GM15510 (cell line): ENCODE measurements around the gene GON4L.

ENCODE experiments used
- POLR2A ChIP-seq: IDR thresholded peaks from 3 replicates; pipeline ENCODE4 v1.6.1; 2011; ENCODE audit warnings: borderline replicate concordance; ENCODE audit not compliant: insufficient read length; ENCODE audit errors: extremely low read depth

Gene GON4L

DNA sequence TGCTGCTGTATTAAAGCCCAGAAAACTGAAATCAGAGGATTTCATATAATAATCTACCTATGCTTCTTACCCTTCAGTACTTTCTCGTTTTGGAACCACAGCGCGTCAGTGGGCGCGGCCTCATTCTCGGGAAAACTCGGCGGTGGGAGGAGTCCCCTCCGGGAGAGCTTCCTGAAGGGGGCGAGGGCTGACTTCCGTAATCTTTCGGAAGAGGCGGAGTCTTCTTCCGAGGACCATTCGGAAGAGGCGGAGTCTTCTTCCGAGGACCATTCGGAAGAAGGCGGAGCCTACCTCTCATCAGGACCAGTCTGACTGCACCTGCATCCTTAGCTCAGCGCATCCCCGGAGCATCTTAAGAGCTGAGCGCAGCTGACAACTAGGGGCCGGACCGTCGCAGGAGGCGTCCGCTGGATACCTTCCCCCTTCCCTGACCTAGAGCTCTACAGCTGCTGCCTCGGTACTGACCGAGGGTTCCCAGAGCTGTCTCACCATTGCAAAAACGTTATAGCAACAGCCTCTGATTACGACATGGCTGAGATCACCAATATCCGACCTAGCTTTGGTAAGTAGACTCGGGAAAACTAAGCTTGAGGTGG lies 2.3 kb upstream of the GON4L start, which contains the start of gene SYT11:
TSS of gene SYT11 (plus strand) at position 334 of the 596 bp plus-strand sequence. CDS start at position 529, 195 bp downstream.
- peak; percentile 9 for TF ChIP-seq POLR2A

DNA sequence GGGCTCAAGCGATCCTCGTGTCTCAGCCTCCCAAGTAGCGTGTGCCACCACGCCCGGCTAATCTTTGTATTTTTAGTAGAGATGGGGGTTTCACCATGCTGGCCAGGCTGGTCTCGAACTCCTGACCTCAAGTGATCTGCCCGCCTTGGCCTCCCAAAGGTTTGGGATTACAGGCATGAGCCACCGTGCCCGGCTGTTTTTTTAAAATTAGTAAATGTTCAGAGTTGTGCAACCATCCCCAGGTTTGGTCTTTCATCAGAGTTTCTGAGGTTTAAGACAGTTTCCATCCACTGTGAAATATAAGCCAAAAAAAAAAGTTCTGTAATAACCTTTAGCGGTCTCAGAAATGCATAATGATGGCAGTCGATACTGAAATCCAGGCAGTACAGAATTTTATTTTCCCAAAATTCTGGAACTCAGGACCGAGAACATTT lies 1.8 kb upstream of the GON4L start:
- TF ChIP-seq POLR2A, result no peak

DNA sequence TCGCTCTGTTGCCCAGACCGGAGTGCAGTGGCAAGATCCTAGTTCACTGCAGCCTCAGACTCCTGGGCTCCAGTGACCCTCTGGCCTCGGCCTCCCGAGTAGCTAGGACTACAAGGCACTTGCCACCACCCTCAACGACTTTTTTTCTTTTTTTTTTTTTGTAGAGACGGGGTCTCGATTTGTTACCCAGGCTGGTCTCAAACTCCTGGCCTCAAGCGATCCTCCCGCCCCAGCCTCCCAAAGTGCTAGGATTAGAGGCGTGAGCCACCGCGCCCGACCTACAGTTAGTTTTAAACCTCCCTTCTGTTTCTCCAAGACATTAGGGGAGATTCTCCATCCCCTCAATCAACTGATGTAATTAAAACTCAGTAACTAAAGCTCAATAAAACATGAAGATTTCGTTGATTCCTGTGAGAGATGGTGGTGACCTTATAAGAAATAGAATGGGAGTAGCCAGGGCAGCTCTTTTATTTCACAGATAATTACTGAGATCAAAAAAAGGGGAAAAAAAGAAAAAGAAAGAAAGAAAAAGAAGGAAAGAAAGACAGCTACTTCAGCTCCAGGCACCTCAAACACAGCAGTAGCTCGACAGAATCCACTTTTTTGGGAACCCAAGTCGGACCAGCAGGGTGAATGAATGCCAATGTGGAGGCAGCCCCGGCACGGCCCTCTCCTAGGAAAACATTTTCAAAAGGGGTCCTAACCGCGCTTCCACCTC lies 598 bp downstream of the GON4L start:
- TF ChIP-seq POLR2A, result no peak

DNA sequence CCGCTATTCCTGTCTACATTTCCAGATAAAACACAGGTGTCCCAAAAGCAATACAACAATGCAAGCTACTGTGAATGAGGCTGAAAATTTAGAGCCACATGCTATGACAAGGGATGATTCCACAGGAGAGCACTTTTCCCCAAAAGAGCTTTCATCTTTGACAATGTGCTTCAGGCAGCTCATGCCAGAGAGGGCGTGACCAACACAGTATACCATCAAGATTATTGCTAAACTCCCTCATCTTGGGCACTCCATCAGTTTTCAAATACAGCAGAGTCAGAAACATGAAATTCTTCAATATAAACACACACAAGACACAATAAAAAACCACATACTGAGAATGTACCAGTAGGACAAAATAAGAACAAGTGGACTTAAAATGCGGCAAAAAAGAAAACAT lies 6.7 kb downstream of the GON4L start:
- TF ChIP-seq POLR2A, result no peak

DNA sequence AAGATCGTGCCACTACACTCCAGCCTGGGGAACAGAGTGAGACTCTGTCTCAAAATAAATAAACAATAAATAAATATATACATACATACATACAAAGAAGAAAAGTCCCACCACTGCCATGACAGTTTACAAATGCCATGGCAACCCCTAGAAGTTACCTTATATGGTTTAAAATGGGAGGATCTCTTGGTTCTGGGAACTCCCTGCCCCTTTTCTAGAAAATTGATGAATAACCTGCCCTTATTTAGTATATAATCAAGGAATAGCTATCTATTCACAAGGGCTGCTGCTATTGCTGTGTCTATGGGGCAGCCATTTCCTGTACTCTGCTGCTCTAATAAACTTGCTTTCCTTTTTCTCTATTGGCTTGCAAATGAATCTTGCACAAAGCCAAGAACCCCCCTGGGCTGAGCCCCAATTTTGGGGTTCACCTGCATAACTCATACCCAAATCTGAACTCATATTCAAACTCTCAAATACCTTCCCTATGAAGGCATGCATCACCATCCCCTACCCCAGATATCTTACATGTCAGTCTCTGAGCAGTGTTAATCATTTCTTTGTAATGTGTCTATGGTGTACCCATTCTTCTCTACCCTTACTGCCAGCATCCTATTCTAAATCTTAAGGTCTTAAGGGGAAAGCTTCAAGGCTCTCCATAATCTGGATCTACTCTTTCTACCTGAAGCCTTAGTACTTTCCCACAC lies 9.0 kb downstream of the GON4L start:
- no peak for TF ChIP-seq POLR2A

DNA sequence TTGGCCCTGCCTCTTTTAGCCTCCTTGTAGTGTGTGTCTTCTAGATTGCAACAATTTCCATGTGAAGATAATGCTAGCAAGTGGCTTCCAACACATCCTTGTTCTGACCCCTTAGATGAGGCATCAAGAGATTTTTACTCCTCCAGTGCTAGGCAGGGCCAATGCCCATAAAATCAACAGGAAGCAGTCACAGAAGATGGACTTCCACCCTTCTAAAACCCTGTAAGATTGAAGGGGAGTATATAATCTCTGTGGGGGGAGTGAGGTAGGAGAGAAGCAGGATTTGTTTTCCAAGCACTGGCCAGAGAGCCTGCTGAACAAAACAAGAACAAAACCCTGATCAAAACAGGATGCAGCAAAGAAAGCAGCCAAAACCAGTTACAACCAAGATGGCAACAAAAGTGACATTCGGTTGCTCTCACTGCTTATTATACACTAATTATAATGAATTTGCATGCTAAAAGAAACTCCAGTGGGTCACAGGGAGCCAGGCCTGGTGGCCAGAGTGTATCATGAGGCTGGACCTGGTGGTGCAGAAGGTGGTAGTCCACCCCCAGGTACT lies 12.1 kb downstream of the GON4L start:
- no peak for TF ChIP-seq POLR2A

DNA sequence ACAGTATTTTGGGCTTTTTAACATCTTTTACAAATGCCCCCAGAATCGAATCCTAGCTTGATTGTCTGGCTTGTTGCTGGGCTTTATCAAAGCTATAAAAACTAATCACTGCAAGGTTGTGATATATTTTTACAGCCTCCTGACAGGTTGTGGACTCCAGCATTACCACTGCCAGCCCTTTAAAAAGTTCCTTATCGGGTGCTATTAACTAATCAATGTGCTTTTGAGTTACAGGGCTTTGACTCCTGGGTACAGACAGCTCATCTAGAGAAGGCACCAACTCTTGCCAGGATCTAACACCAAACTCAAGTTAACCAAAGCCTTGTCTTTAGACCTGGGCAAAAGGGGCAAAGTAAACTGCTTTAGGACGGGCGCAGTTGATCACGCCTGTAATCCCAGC lies 16.6 kb downstream of the GON4L start:
- TF ChIP-seq POLR2A, result no peak

DNA sequence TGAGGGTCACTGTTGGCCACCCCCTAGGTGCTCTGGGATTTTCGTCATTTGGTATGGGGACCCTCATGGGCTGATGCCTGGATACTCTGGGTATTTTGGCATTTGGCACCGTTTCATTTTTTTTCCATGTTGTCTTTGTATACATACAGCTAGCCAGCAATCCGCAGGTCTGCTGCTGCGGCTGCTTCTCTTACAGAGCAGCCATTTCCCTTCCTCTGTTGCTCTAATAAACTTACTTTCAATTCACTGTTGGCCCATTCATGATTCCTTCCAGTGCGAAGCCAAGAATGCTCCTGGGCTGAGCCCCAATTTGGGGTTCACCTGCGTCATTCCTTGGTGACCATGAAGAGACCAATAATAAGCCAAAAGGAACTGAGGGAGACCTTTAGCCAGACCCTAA lies 21.5 kb downstream of the GON4L start:
- TF ChIP-seq POLR2A, result no peak

DNA sequence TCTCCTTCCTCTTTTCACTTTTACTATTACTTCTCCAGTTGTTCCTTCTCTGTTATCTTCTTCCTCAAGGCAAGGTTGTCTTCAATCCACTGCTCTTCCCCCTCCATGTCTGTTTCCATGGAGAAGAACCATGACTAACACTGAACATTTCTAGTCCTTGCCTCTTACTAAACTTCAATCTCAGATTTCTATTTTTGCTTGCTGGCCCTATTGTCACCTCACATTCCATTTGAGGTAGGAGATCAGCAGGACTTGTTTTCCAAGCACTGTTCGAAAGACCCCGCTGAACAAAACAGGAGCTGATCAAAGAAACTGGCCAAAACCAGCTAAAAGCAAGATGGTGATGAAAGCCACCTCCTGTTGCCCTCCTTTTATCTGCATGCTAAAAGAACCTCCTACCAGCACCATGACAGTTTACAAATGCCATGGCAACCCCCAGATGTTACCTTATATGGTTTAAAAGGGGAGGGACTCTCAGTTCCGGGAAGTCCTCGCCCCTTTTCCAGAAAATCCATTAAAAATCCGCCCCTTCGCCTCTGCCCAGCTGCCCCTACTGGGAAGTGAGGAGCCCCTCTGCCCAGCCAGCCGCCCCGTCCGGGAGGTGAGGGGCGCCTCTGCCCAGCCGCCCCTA lies 22.6 kb downstream of the GON4L start:
- no peak for TF ChIP-seq POLR2A

DNA sequence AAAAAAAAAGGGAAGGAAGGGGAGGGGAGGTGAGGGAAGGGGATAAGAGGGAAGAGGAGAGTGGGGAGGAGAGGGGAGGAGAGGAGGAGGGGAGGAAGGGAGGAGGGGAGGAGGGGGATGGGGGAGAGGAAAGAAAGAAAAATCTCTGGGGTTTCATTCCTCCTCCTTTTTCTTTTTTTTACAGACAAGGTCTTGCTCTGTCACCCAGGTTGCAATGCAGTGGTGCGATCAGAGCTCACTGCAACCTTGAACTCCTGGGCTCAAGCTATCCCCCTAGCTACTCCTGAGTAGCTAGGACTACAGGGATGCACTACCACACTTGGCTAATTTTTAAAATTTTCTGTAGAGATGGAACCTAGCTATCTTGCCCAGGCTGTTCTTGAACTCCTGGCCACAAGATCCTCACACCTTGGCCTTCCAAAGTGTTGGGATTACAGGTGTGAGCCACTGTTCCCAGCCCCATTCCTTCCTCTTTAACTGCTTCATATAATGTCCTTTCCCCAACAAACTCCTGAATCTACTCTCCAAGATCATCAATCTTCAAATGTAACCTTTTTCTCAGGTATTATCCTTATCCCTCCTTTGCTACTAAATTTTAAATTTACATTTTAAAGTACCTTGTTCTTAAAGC lies 23.2 kb downstream of the GON4L start:
- no peak for TF ChIP-seq POLR2A

DNA sequence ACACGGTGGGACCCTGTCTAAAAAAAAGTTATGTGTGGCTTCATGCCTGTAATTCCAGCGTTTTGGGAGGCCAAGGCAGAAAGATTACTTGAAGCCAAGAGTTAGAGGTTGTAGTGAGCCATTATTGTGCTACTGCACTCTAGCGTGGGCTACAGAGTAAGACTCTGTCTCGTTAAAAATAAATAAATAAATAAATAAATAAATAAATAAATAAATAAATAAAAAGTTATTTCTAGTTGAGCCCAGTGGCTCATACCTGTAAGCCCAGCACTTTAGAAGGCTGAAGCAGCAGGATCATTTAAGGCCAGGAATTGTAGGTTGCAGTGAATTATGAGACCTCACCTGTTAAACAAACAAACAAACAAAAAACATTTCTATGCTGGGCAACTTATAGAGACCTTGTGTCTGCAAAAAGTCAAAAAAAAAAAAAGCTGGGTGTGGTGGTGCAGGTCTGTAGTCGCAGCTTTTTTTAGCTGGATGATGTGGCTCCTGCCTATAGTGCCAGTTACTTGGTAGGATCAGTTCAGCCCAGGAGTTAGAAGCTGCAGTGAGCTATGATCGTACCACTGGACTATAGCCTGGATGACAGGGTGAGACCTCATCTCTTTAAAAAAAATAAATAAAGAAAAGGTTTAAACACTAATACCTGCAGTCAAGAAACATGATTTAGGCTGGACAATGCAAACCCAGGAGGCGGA lies 25.6 kb downstream of the GON4L start:
- TF ChIP-seq POLR2A, result no peak

DNA sequence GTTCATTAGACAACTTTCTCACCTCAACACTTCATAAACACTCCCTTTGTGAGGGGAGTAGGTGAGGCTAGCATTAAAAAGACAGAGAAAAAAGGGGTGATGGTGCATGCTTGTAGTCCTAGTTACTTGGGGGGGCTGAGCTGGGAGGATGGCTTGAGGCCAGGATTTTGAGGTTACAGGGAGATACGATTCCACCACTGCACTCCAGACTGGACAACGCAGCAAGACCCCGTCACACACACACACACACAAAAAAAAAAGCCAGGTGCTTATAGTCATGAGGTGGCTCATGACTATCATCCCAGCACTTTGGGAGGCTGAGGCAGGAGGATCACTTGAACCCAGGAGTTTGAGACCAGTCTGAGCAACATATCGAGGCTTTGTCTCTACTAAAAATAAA lies 29.6 kb downstream of the GON4L start:
- no peak for TF ChIP-seq POLR2A

DNA sequence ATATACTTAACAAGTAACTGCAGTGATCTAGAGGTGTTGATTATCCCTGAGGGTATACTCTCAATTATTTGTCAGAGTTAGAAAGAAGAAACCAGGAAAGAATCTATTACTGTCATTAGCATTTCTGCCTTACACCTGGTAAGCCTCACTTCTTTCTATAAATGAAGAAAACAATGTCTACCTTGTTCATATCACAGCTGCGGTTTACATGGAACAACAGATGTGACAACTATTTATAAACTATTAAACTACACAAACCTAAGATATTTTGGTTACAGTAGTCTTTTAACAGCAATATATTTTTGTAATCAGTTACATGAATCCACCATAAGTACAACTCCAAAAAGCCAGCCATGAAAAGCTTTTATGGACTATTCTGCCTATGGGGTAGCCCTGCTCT lies 40.7 kb downstream of the GON4L start:
- TF ChIP-seq POLR2A, result no peak

DNA sequence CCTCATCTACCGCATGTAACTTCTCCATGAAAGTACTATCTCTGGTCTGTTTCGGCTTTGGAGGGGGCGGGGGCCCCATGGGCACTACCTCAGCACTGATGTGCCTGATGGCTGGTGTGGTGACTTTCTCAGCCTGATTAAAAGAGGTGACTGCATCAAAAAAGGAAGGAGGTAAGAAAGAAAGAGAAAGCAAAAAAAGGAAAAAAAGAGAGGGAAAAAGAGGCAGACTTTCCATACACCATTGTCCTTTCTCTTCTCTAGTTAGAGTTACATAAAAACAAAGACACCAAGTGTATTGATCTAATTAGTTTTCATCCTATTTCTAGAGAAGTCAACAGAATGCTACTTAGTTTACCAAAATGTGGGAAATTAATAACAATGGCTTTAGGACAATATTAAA lies 43.3 kb downstream of the GON4L start:
- TF ChIP-seq POLR2A, result no peak

DNA sequence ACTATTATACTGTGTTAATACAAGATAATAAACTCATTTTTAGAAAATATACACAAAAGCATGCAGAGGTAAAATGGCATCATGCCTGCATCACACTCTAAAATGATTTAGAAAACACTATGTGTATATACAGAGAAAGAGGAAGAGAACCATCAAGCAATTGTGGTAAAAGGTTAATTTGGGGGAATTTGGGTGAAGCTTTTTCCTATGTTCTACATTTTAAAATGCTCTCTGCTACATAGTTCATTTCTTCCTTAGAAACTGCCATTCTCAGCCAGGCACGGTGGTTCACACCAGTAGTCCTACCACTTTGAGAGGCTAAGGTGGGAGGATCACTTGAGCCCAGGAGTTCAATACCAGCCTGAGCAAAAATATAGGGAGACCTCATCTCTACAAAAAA lies 44.1 kb downstream of the GON4L start:
- no peak for TF ChIP-seq POLR2A

DNA sequence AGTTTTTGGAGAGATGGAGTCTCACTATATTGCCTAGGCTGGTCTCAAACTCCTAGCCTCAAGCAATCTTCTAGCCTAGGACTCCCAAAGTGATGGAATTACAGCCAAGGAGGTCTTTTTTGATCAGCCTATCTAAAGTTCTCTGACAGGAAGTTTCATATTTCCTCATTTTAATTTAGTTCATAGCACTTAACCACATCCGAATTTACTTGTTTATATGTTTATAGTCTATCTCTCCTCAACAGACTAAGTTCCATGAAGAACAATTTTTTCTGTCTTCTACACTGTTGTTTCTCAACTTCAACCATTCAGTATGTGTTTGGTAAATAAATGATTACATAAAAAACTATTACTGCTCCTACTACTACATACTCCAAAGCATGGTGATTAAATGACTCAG lies 47.9 kb downstream of the GON4L start:
- no peak for TF ChIP-seq POLR2A
